ENCODE data around the gene PLEKHG2. TPM values are rescaled to one million over a fixed set of nuclear protein-coding genes. Genes with fewer than 3 reads are reported as not detected.

The PLEKHG2 gene
- total and polyA plus RNA-seq, 4 donors = 2.1 to 4.5 (median 3.0) TPM

- TF ChIP-seq, protein P1, sequence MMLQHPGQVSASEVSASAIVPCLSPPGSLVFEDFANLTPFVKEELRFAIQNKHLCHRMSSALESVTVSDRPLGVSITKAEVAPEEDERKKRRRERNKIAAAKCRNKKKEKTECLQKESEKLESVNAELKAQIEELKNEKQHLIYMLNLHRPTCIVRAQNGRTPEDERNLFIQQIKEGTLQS (IDR thresholded peaks at IDR 0.05) = no peak
- no peak for TF ChIP-seq RAD21 (IDR thresholded peaks at IDR 0.05)
- TF ChIP-seq FOXA1 (IDR thresholded peaks at IDR 0.05) = no peak
- TF ChIP-seq, protein P2, sequence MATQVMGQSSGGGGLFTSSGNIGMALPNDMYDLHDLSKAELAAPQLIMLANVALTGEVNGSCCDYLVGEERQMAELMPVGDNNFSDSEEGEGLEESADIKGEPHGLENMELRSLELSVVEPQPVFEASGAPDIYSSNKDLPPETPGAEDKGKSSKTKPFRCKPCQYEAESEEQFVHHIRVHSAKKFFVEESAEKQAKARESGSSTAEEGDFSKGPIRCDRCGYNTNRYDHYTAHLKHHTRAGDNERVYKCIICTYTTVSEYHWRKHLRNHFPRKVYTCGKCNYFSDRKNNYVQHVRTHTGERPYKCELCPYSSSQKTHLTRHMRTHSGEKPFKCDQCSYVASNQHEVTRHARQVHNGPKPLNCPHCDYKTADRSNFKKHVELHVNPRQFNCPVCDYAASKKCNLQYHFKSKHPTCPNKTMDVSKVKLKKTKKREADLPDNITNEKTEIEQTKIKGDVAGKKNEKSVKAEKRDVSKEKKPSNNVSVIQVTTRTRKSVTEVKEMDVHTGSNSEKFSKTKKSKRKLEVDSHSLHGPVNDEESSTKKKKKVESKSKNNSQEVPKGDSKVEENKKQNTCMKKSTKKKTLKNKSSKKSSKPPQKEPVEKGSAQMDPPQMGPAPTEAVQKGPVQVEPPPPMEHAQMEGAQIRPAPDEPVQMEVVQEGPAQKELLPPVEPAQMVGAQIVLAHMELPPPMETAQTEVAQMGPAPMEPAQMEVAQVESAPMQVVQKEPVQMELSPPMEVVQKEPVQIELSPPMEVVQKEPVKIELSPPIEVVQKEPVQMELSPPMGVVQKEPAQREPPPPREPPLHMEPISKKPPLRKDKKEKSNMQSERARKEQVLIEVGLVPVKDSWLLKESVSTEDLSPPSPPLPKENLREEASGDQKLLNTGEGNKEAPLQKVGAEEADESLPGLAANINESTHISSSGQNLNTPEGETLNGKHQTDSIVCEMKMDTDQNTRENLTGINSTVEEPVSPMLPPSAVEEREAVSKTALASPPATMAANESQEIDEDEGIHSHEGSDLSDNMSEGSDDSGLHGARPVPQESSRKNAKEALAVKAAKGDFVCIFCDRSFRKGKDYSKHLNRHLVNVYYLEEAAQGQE (IDR thresholded peaks at IDR 0.05) = no peak
- TF ChIP-seq RXRA (IDR thresholded peaks at IDR 0.05) = no peak
These were observed 63.3 kb downstream of the PLEKHG2 start (continued) for GRCh38 chr19:39475748-39476147.

Small RNAs within 50 kb of the gene (small RNA-seq; reads per million reads assigned to genes)
- gene MIR4530 = not detected
- not detected for gene RN7SL566P

Other genes starting within 250 kb of the PLEKHG2 start
- not detected for gene NCCRP1, start 215.7 kb upstream of the PLEKHG2 start, total RNA-seq
- not detected for gene NCCRP1, start 215.7 kb upstream of the PLEKHG2 start, polyA plus RNA-seq
- gene SYCN, start 208.4 kb upstream of the PLEKHG2 start, total RNA-seq = not detected
- gene SYCN, start 208.4 kb upstream of the PLEKHG2 start, polyA plus RNA-seq = not detected
- gene IFNL3, start 167.7 kb upstream of the PLEKHG2 start, total RNA-seq = not detected
- not detected for gene IFNL3, start 167.7 kb upstream of the PLEKHG2 start, polyA plus RNA-seq
- gene IFNL4, start 163.8 kb upstream of the PLEKHG2 start, total RNA-seq = not detected
- gene IFNL4, start 163.8 kb upstream of the PLEKHG2 start, polyA plus RNA-seq = not detected
- gene IFNL2, start 144.3 kb upstream of the PLEKHG2 start, total RNA-seq = not detected
- gene IFNL2, start 144.3 kb upstream of the PLEKHG2 start, polyA plus RNA-seq = not detected
- gene IFNL1, start 116.3 kb upstream of the PLEKHG2 start, total RNA-seq = not detected
- gene IFNL1, start 116.3 kb upstream of the PLEKHG2 start, polyA plus RNA-seq = not detected
- under 1 TPM; 0.75 to 0.98 TPM for gene LRFN1, start 91.8 kb upstream of the PLEKHG2 start, total RNA-seq
- under 1 TPM; 0.11 to 0.55 TPM for gene LRFN1, start 91.8 kb upstream of the PLEKHG2 start, polyA plus RNA-seq
- 10 to 100 TPM in 1 of 2 donors, 1 to 10 TPM in 1; 9.1 to 20.6 TPM for gene GMFG, start 76.6 kb upstream of the PLEKHG2 start, total RNA-seq
- 10 to 100 TPM; 19.1 to 24.2 TPM for gene GMFG, start 76.6 kb upstream of the PLEKHG2 start, polyA plus RNA-seq
- gene SAMD4B, start 70.2 kb upstream of the PLEKHG2 start, total RNA-seq = 10 to 100 TPM; 22.5 to 38.4 TPM
- 10 to 100 TPM; 17.3 to 39.4 TPM for gene SAMD4B, start 70.2 kb upstream of the PLEKHG2 start, polyA plus RNA-seq
- 10 to 100 TPM; 13.7 to 16.7 TPM for gene PAF1, start 21.6 kb upstream of the PLEKHG2 start, total RNA-seq
- gene PAF1, start 21.6 kb upstream of the PLEKHG2 start, polyA plus RNA-seq = 10 to 100 TPM; 21.2 to 29.4 TPM
- 10 to 100 TPM; 11.0 to 13.8 TPM for gene MED29, start 21.3 kb upstream of the PLEKHG2 start, total RNA-seq
- gene MED29, start 21.3 kb upstream of the PLEKHG2 start, polyA plus RNA-seq = 10 to 100 TPM; 21.0 to 24.2 TPM
- 1 to 10 TPM; 3.6 to 9.0 TPM for gene ZFP36, start 5.8 kb upstream of the PLEKHG2 start, total RNA-seq
- gene ZFP36, start 5.8 kb upstream of the PLEKHG2 start, polyA plus RNA-seq = 10 to 100 TPM; 62.0 to 91.9 TPM
- 100 to 1,000 TPM; 109 to 111 TPM for gene RPS16, start 23.3 kb downstream of the PLEKHG2 start, total RNA-seq
- 1,000 to 10,000 TPM in 1 of 2 donors, 100 to 1,000 TPM in 1; 324 to 1,094 TPM for gene RPS16, start 23.3 kb downstream of the PLEKHG2 start, polyA plus RNA-seq
- 10 to 100 TPM; 19.3 to 48.0 TPM for gene SUPT5H, start 32.9 kb downstream of the PLEKHG2 start, total RNA-seq
- 10 to 100 TPM; 42.5 to 52.5 TPM for gene SUPT5H, start 32.9 kb downstream of the PLEKHG2 start, polyA plus RNA-seq
- gene TIMM50, start 68.2 kb downstream of the PLEKHG2 start, total RNA-seq = 10 to 100 TPM; 24.3 to 28.9 TPM
- 10 to 100 TPM; 32.1 to 39.9 TPM for gene TIMM50, start 68.2 kb downstream of the PLEKHG2 start, polyA plus RNA-seq
- gene DLL3, start 86.3 kb downstream of the PLEKHG2 start, total RNA-seq = not detected
- not detected for gene DLL3, start 86.3 kb downstream of the PLEKHG2 start, polyA plus RNA-seq
- not detected for gene SELENOV, start 102.5 kb downstream of the PLEKHG2 start, total RNA-seq
- not detected for gene SELENOV, start 102.5 kb downstream of the PLEKHG2 start, polyA plus RNA-seq
- 1 to 10 TPM; 1.1 to 1.4 TPM for gene EID2B, start 120.2 kb downstream of the PLEKHG2 start, total RNA-seq
- 1 to 10 TPM in 1 of 2 donors, under 1 TPM in 1; 0.38 to 1.1 TPM for gene EID2B, start 120.2 kb downstream of the PLEKHG2 start, polyA plus RNA-seq
- 1 to 10 TPM; 3.3 to 8.5 TPM for gene EID2, start 127.5 kb downstream of the PLEKHG2 start, total RNA-seq
- gene EID2, start 127.5 kb downstream of the PLEKHG2 start, polyA plus RNA-seq = 1 to 10 TPM; 1.5 to 5.7 TPM
- not detected for gene LGALS13, start 189.9 kb downstream of the PLEKHG2 start, total RNA-seq
- gene LGALS13, start 189.9 kb downstream of the PLEKHG2 start, polyA plus RNA-seq = not detected
- gene LGALS16, start 243.2 kb downstream of the PLEKHG2 start, total RNA-seq = not detected
- gene LGALS16, start 243.2 kb downstream of the PLEKHG2 start, polyA plus RNA-seq = not detected